Activated gamma-delta T cell treated with anti-CD3 and anti-CD28 coated beads, Interleukin-2, amount 50 U/mL, for 16 hours (primary cell): ENCODE measurements around the gene ANKRD42.
"Not testable (repeated sequence)": the region's sequence is repeated elsewhere in the genome, so short reads cannot be mapped to it uniquely, and the experiment has no call there.

Experiments used
- DNase-seq: peaks from one replicate; pipeline ENCODE4 v3.0.0-alpha.2; 2020; ENCODE audit warnings: low read depth

ANKRD42 gene

GRCh38 chr11:83241291-83241946 lies 47.9 kb downstream of the ANKRD42 start:
- DNase-seq = no peak

GRCh38 chr11:83249445-83249844 lies 55.9 kb downstream of the ANKRD42 start:
- DNase-seq = no peak

GRCh38 chr11:83249972-83250593 lies 56.6 kb downstream of the ANKRD42 start:
- DNase-seq = no peak

- DNase-seq = no peak
Observed at GRCh38 chr11:83252266-83252665, 58.8 kb downstream of the ANKRD42 start.

GRCh38 chr11:83252941-83253340 lies 59.4 kb downstream of the ANKRD42 start:
- no peak for DNase-seq

- no peak for DNase-seq
Observed at GRCh38 chr11:83255366-83255765, 61.9 kb downstream of the ANKRD42 start.

- no peak for DNase-seq
Observed at GRCh38 chr11:83256602-83257340, 63.3 kb downstream of the ANKRD42 start.

- no peak for DNase-seq
Observed at GRCh38 chr11:83257761-83258168, 64.3 kb downstream of the ANKRD42 start.

- no peak for DNase-seq
Observed at GRCh38 chr11:83259559-83259958, 66.0 kb downstream of the ANKRD42 start.

- no peak for DNase-seq
Observed at GRCh38 chr11:83265331-83265730, 71.8 kb downstream of the ANKRD42 start.

GRCh38 chr11:83269080-83269479 lies 75.6 kb downstream of the ANKRD42 start:
- not testable (repeated sequence) for DNase-seq

GRCh38 chr11:83271734-83272133 lies 78.2 kb downstream of the ANKRD42 start:
- DNase-seq = not testable (repeated sequence)

- no peak for DNase-seq
Observed at GRCh38 chr11:83272627-83273026, 79.1 kb downstream of the ANKRD42 start.

GRCh38 chr11:83275888-83276641 lies 82.6 kb downstream of the ANKRD42 start:
- no peak for DNase-seq

GRCh38 chr11:83278351-83278750 lies 84.8 kb downstream of the ANKRD42 start:
- no peak for DNase-seq

GRCh38 chr11:83280256-83280655 lies 86.7 kb downstream of the ANKRD42 start:
- DNase-seq = no peak

- DNase-seq = no peak
Observed at GRCh38 chr11:83282084-83282716, 88.7 kb downstream of the ANKRD42 start.

- no peak for DNase-seq
Observed at GRCh38 chr11:83284501-83285150, 91.1 kb downstream of the ANKRD42 start.

GRCh38 chr11:83285151-83285770 lies 91.7 kb downstream of the ANKRD42 start:
- no peak for DNase-seq

- DNase-seq = peak; percentile 87
Observed at GRCh38 chr11:83285771-83286528, 92.4 kb downstream of the ANKRD42 start, which contains the start of gene CCDC90B. CCDC90B (minus strand) TSS chr11:83286367; CDS start chr11:83285972, 395 bp downstream.
